GM12891 (cell line): ENCODE measurements around the gene EDNRB.
"Not testable (repeated sequence)": the region's sequence is repeated elsewhere in the genome, so short reads cannot be mapped to it uniquely, and the experiment has no call there.

Source experiments
- DNase-seq: peaks from one replicate; pipeline ENCODE4 v3.0.0; 2011; ENCODE audit warnings: low spot score; ENCODE audit not compliant: insufficient read length
- FAIRE-seq: peaks from 2 replicates; lab custom pipeline; 2011; peaks lifted over from hg19 to GRCh38; lab: Jason Lieb, UNC
- PAX5 ChIP-seq: IDR thresholded peaks from 2 replicates; pipeline ENCODE4 v1.6.1; 2011; ENCODE audit warnings: low read length, moderate library complexity, mild to moderate bottlenecking; ENCODE audit not compliant: insufficient read depth, severe bottlenecking
- POLR2A ChIP-seq: IDR thresholded peaks from 2 replicates; pipeline ENCODE4 v1.6.1; 2011; ENCODE audit warnings: low read depth, low read length, control low read depth
- POLR2AphosphoS5 ChIP-seq: IDR thresholded peaks from 2 replicates; pipeline ENCODE4 v1.6.1; 2011; ENCODE audit warnings: low read depth, low read length, control low read depth
- POU2F2 ChIP-seq: IDR thresholded peaks from 2 replicates; pipeline ENCODE4 v1.6.1; 2011; ENCODE audit warnings: low read depth, mild to moderate bottlenecking, control low read depth, low read length, moderate library complexity
- SPI1 ChIP-seq: IDR thresholded peaks from 2 replicates; pipeline ENCODE4 v1.6.1; 2011; ENCODE audit warnings: low read depth, low read length, control low read depth
- TAF1 ChIP-seq: IDR thresholded peaks from 2 replicates; pipeline ENCODE4 v1.6.1; 2011; ENCODE audit warnings: low read depth, low read length, control low read depth

Gene EDNRB

GRCh38 chr13:77853703-77854102, 64.9 kb downstream of the EDNRB start:
- DNase-seq, result no peak
- TF ChIP-seq POLR2AphosphoS5 (no peak), PAX5 (no peak), SPI1 (no peak), POLR2A (no peak), POU2F2 (no peak), TAF1 (no peak)
- FAIRE-seq, result no peak

GRCh38 chr13:77848050-77848449, 70.6 kb downstream of the EDNRB start:
- not testable (repeated sequence) for DNase-seq, FAIRE-seq

DNA sequence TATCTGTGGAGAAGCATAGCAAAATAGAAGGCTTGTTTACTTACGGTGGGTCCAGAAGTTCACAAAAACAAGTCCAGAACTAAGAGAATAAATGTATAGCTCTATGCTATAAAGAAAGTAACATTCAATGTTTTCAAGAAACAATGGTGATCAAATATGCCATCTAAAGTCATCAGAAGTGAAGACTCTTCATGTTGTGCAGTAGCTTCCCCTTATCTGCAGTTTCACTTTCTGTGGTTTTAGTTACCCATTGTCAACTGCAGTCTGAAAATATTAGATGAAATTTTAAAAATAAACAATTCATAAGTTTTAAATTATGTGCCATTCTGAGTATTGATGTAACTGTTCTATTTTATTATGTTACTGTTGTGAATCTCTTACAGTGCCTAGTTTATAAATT, 72.5 kb downstream of the EDNRB start:
- TF ChIP-seq PAX5 (no peak), TAF1 (no peak)
- FAIRE-seq (no peak), DNase-seq (no peak)
